GM12892 (cell line): Measurements from ENCODE around the gene HHAT.

Experiments used
- POLR2A ChIP-seq: IDR thresholded peaks from 2 replicates; pipeline ENCODE4 v1.6.1; 2011; ENCODE audit warnings: low read depth, low read length, control low read depth
- POLR2AphosphoS5 ChIP-seq: IDR thresholded peaks from 2 replicates; pipeline ENCODE4 v1.6.1; 2011; ENCODE audit warnings: low read depth, low read length, control low read depth
- TAF1 ChIP-seq: IDR thresholded peaks from 2 replicates; pipeline ENCODE4 v1.6.1; 2011; ENCODE audit warnings: low read depth, mild to moderate bottlenecking, control low read depth, low read length, borderline replicate concordance

- no peak for TF ChIP-seq TAF1
- no peak for TF ChIP-seq POLR2A
- no peak for TF ChIP-seq POLR2AphosphoS5
Observed at GRCh38 chr1:210384625-210385024, 55.9 kb downstream of the HHAT start.
